GM23338 (cell line): ENCODE measurements around the gene VPS8.

Source experiments
- EZH2 ChIP-seq: fragments of 200-600 bp; sonication (generic); IDR thresholded peaks from one replicate; pipeline ENCODE4 v1.8.0; 2017; ENCODE audit warnings: antibody characterized with exemption, mild to moderate bottlenecking, low read depth; ENCODE audit not compliant: unreplicated experiment
- EZH2phosphoT487 ChIP-seq: fragments of 200-600 bp; sonication (generic); IDR thresholded peaks from one replicate; pipeline ENCODE4 v1.8.1; 2018; ENCODE audit warnings: antibody characterized with exemption; ENCODE audit not compliant: unreplicated experiment
- JUNB ChIP-seq: IDR thresholded peaks from one replicate; pipeline ENCODE4 v1.6.1; 2016; ENCODE audit warnings: antibody characterized with exemption; ENCODE audit not compliant: unreplicated experiment
- POLR2AphosphoS5 ChIP-seq: IDR thresholded peaks from 2 replicates; pipeline ENCODE4 v1.6.1; 2016; ENCODE audit warnings: antibody characterized with exemption, low read depth
- REST ChIP-seq: IDR thresholded peaks from one replicate; pipeline ENCODE4 v1.6.1; 2018; ENCODE audit warnings: antibody characterized with exemption; ENCODE audit not compliant: unreplicated experiment
- STAT1 ChIP-seq: IDR thresholded peaks from one replicate; pipeline ENCODE4 v1.6.1; 2016; ENCODE audit warnings: antibody characterized with exemption; ENCODE audit not compliant: unreplicated experiment
- TF ChIP-seq, protein P1 (sequence below), 2 experiments: fragments of 200-600 bp in 1 of 2; sonication (generic) in 1 of 2; conservative IDR thresholded peaks; 2 replicates each; pipeline versions ENCODE4 v1.5.1 to v1.6.1; 2016 to 2017; ENCODE audit warnings: antibody characterized with exemption in 2 of 2, low read depth in 2 of 2, mild to moderate bottlenecking in 2 of 2, moderate library complexity in 1 of 2

DNA sequence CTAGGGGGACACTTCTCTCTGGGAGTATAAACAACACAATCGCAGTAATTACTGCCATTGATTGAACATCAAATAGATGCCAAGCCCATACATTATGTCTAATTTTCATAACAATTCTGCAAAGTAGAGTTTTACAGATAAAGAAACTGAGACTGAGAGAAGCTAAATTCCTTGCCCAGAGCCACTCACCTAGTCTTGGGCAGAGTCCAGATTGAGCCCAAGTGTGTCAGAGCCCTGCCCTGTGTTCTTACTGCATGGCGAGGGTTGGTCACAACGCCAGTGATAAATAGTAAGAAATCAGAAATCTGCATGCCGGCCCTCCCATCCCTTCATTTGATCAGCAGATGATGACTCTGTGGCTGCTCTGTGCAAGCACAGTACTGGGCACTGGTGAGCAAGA lies 234.6 kb downstream of the VPS8 start:
- TF ChIP-seq, protein P1, sequence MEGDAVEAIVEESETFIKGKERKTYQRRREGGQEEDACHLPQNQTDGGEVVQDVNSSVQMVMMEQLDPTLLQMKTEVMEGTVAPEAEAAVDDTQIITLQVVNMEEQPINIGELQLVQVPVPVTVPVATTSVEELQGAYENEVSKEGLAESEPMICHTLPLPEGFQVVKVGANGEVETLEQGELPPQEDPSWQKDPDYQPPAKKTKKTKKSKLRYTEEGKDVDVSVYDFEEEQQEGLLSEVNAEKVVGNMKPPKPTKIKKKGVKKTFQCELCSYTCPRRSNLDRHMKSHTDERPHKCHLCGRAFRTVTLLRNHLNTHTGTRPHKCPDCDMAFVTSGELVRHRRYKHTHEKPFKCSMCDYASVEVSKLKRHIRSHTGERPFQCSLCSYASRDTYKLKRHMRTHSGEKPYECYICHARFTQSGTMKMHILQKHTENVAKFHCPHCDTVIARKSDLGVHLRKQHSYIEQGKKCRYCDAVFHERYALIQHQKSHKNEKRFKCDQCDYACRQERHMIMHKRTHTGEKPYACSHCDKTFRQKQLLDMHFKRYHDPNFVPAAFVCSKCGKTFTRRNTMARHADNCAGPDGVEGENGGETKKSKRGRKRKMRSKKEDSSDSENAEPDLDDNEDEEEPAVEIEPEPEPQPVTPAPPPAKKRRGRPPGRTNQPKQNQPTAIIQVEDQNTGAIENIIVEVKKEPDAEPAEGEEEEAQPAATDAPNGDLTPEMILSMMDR (conservative IDR thresholded peaks at IDR 0.05; ENCODE audit: low read depth in 2 of 2): no peak
- no peak for TF ChIP-seq REST
- no peak for TF ChIP-seq EZH2
- TF ChIP-seq EZH2phosphoT487: no peak
- no peak for TF ChIP-seq JUNB
- no peak for TF ChIP-seq STAT1
- TF ChIP-seq POLR2AphosphoS5: no peak
